ENCODE data around the gene GLG1.
A peak's percentile ranks its signal among the peaks of the same experiment; 100 is the strongest.

The GLG1 gene

GRCh38 chr16:74607310-74607961 is 522 bp upstream of the GLG1 start:
- Histone ChIP-seq H3K36me3 (ENCODE audit: insufficient read depth, low read depth, low read length) (no peaks in the 10 kb centered on the region), H3K4me1 (ENCODE audit: insufficient read depth, low read length) (peaks cover 15% of the 10 kb centered on the region; the same call in 1 of the 2 replicates), H3K27ac (ENCODE audit: low read length) (peak overlapping the region; percentile 27), H3K4me3 (ENCODE audit: low read length) (peak overlapping the region; percentile 95), H3K9me3 (ENCODE audit: insufficient read depth, low read depth, low read length) (no peaks in the 10 kb centered on the region), H3K9ac (ENCODE audit: low read depth, low read length) (peak overlapping the region; percentile 94), H3K27me3 (ENCODE audit: insufficient read depth, low read length) (no peaks in the 10 kb centered on the region)

GRCh38 chr16:74605746-74606520 is 981 bp downstream of the GLG1 start:
- no peaks in the 10 kb centered on the region for H3K36me3 ChIP-seq (ENCODE audit: insufficient read depth, low read depth, low read length)
- peak overlapping the region; percentile 95 for H3K4me3 ChIP-seq (ENCODE audit: low read length)
- peaks cover 15% of the 10 kb centered on the region; the same call in 1 of the 2 replicates for H3K4me1 ChIP-seq (ENCODE audit: insufficient read depth, low read length)
- peak overlapping the region; percentile 27 for H3K27ac ChIP-seq (ENCODE audit: low read length)
- no peaks in the 10 kb centered on the region for H3K27me3 ChIP-seq (ENCODE audit: insufficient read depth, low read length)
- peak overlapping the region; percentile 94 for H3K9ac ChIP-seq (ENCODE audit: low read depth, low read length)
- no peaks in the 10 kb centered on the region for H3K9me3 ChIP-seq (ENCODE audit: insufficient read depth, low read depth, low read length)

GRCh38 chr16:74605332-74605731 is 1.6 kb downstream of the GLG1 start:
- Histone ChIP-seq H3K9me3 (ENCODE audit: insufficient read depth, low read depth, low read length) (no peaks in the 10 kb centered on the region), H3K4me1 (ENCODE audit: insufficient read depth, low read length) (peaks cover 15% of the 10 kb centered on the region; the same call in 1 of the 2 replicates), H3K27me3 (ENCODE audit: insufficient read depth, low read length) (no peaks in the 10 kb centered on the region), H3K27ac (ENCODE audit: low read length) (no peak overlapping the region), H3K36me3 (ENCODE audit: insufficient read depth, low read depth, low read length) (no peaks in the 10 kb centered on the region), H3K4me3 (ENCODE audit: low read length) (peak overlapping the region; percentile 95), H3K9ac (ENCODE audit: low read depth, low read length) (peak overlapping the region; percentile 94; the same call in 1 of the 2 replicates)

- H3K27me3 ChIP-seq (ENCODE audit: insufficient read depth, low read length): no peaks in the 10 kb centered on the region
- H3K9ac ChIP-seq (ENCODE audit: low read depth, low read length): no peak overlapping the region
- peaks cover 15% of the 10 kb centered on the region; the same call in 1 of the 2 replicates for H3K4me1 ChIP-seq (ENCODE audit: insufficient read depth, low read length)
- H3K4me3 ChIP-seq (ENCODE audit: low read length): no peak overlapping the region
- H3K9me3 ChIP-seq (ENCODE audit: insufficient read depth, low read depth, low read length): no peaks in the 10 kb centered on the region
- H3K27ac ChIP-seq (ENCODE audit: low read length): no peak overlapping the region
- no peaks in the 10 kb centered on the region for H3K36me3 ChIP-seq (ENCODE audit: insufficient read depth, low read depth, low read length)
Measured at GRCh38 chr16:74603848-74604247, 3.1 kb downstream of the GLG1 start.

- Histone ChIP-seq H3K4me1 (ENCODE audit: insufficient read depth, low read length) (0 out of 2 replicates have a peak, but pooled peaks cover 7% of the 10 kb centered on the region), H3K9ac (ENCODE audit: low read depth, low read length) (no peak overlapping the region), H3K36me3 (ENCODE audit: insufficient read depth, low read depth, low read length) (no peaks in the 10 kb centered on the region), H3K27me3 (ENCODE audit: insufficient read depth, low read length) (no peaks in the 10 kb centered on the region), H3K9me3 (ENCODE audit: insufficient read depth, low read depth, low read length) (no peaks in the 10 kb centered on the region), H3K27ac (ENCODE audit: low read length) (no peak overlapping the region), H3K4me3 (ENCODE audit: low read length) (no peak overlapping the region)
Measured at GRCh38 chr16:74601126-74601871, 5.6 kb downstream of the GLG1 start.

GRCh38 chr16:74596586-74596985 is 10.3 kb downstream of the GLG1 start:
- no peak overlapping the region for H3K27ac ChIP-seq (ENCODE audit: low read length)

GRCh38 chr16:74592847-74593246 is 14.1 kb downstream of the GLG1 start:
- H3K27ac ChIP-seq (ENCODE audit: low read length): no peak overlapping the region
- H3K36me3 ChIP-seq (ENCODE audit: insufficient read depth, low read depth, low read length): no peaks in the 10 kb centered on the region
- H3K4me1 ChIP-seq (ENCODE audit: insufficient read depth, low read length): no peaks in the 10 kb centered on the region
- H3K9ac ChIP-seq (ENCODE audit: low read depth, low read length): no peak overlapping the region
- H3K4me3 ChIP-seq (ENCODE audit: low read length): no peak overlapping the region
- H3K27me3 ChIP-seq (ENCODE audit: insufficient read depth, low read length): no peaks in the 10 kb centered on the region
- H3K9me3 ChIP-seq (ENCODE audit: insufficient read depth, low read depth, low read length): no peaks in the 10 kb centered on the region

More at GRCh38 chr16:74596586-74596985, 10.3 kb downstream of the GLG1 start:
- H3K36me3 ChIP-seq (ENCODE audit: insufficient read depth, low read depth, low read length): no peaks in the 10 kb centered on the region
- H3K9ac ChIP-seq (ENCODE audit: low read depth, low read length): no peak overlapping the region
- no peaks in the 10 kb centered on the region for H3K27me3 ChIP-seq (ENCODE audit: insufficient read depth, low read length)
- H3K4me3 ChIP-seq (ENCODE audit: low read length): no peak overlapping the region
- no peaks in the 10 kb centered on the region for H3K4me1 ChIP-seq (ENCODE audit: insufficient read depth, low read length)
- H3K9me3 ChIP-seq (ENCODE audit: insufficient read depth, low read depth, low read length): no peaks in the 10 kb centered on the region

GRCh38 chr16:74591876-74592650 is 14.9 kb downstream of the GLG1 start:
- Histone ChIP-seq H3K36me3 (ENCODE audit: insufficient read depth, low read depth, low read length) (no peaks in the 10 kb centered on the region), H3K27ac (ENCODE audit: low read length) (no peak overlapping the region)

GRCh38 chr16:74586948-74587347 is 20.0 kb downstream of the GLG1 start:
- no peaks in the 10 kb centered on the region for H3K36me3 ChIP-seq (ENCODE audit: insufficient read depth, low read depth, low read length)
- H3K27ac ChIP-seq (ENCODE audit: low read length): no peak overlapping the region

More at GRCh38 chr16:74591876-74592650, 14.9 kb downstream of the GLG1 start:
- Histone ChIP-seq H3K27me3 (ENCODE audit: insufficient read depth, low read length) (no peaks in the 10 kb centered on the region), H3K4me1 (ENCODE audit: insufficient read depth, low read length) (no peaks in the 10 kb centered on the region), H3K9ac (ENCODE audit: low read depth, low read length) (no peak overlapping the region), H3K9me3 (ENCODE audit: insufficient read depth, low read depth, low read length) (no peaks in the 10 kb centered on the region), H3K4me3 (ENCODE audit: low read length) (no peak overlapping the region)

GRCh38 chr16:74585846-74586443 is 21.0 kb downstream of the GLG1 start:
- no peak overlapping the region for H3K4me3 ChIP-seq (ENCODE audit: low read length)
- H3K27me3 ChIP-seq (ENCODE audit: insufficient read depth, low read length): no peaks in the 10 kb centered on the region
- H3K9me3 ChIP-seq (ENCODE audit: insufficient read depth, low read depth, low read length): no peaks in the 10 kb centered on the region
- H3K4me1 ChIP-seq (ENCODE audit: insufficient read depth, low read length): no peaks in the 10 kb centered on the region
- H3K9ac ChIP-seq (ENCODE audit: low read depth, low read length): no peak overlapping the region
- H3K36me3 ChIP-seq (ENCODE audit: insufficient read depth, low read depth, low read length): no peaks in the 10 kb centered on the region
- no peak overlapping the region for H3K27ac ChIP-seq (ENCODE audit: low read length)

More at GRCh38 chr16:74586948-74587347, 20.0 kb downstream of the GLG1 start:
- H3K4me1 ChIP-seq (ENCODE audit: insufficient read depth, low read length): no peaks in the 10 kb centered on the region
- no peak overlapping the region for H3K9ac ChIP-seq (ENCODE audit: low read depth, low read length)
- no peaks in the 10 kb centered on the region for H3K27me3 ChIP-seq (ENCODE audit: insufficient read depth, low read length)
- H3K4me3 ChIP-seq (ENCODE audit: low read length): no peak overlapping the region
- no peaks in the 10 kb centered on the region for H3K9me3 ChIP-seq (ENCODE audit: insufficient read depth, low read depth, low read length)
